GM12891 (cell line): ENCODE results near the gene EXTL1. TPM values are rescaled to one million over a fixed set of nuclear protein-coding genes. Genes with fewer than 3 reads are reported as not detected.
A peak's percentile ranks its signal among the peaks of the same experiment; 100 is the strongest.
"Not testable (repeated sequence)": the region's sequence is repeated elsewhere in the genome, so short reads cannot be mapped to it uniquely, and the experiment has no call there.

Source experiments
- DNase-seq: peaks from one replicate; pipeline ENCODE4 v3.0.0; 2011; ENCODE audit warnings: low spot score; ENCODE audit not compliant: insufficient read length
- FAIRE-seq: peaks from 2 replicates; lab custom pipeline; 2011; peaks lifted over from hg19 to GRCh38; lab: Jason Lieb, UNC
- PAX5 ChIP-seq: IDR thresholded peaks from 2 replicates; pipeline ENCODE4 v1.6.1; 2011; ENCODE audit warnings: low read length, moderate library complexity, mild to moderate bottlenecking; ENCODE audit not compliant: insufficient read depth, severe bottlenecking
- POLR2A ChIP-seq: IDR thresholded peaks from 2 replicates; pipeline ENCODE4 v1.6.1; 2011; ENCODE audit warnings: low read depth, low read length, control low read depth
- POLR2AphosphoS5 ChIP-seq: IDR thresholded peaks from 2 replicates; pipeline ENCODE4 v1.6.1; 2011; ENCODE audit warnings: low read depth, low read length, control low read depth
- POU2F2 ChIP-seq: IDR thresholded peaks from 2 replicates; pipeline ENCODE4 v1.6.1; 2011; ENCODE audit warnings: low read depth, mild to moderate bottlenecking, control low read depth, low read length, moderate library complexity
- SPI1 ChIP-seq: IDR thresholded peaks from 2 replicates; pipeline ENCODE4 v1.6.1; 2011; ENCODE audit warnings: low read depth, low read length, control low read depth
- TAF1 ChIP-seq: IDR thresholded peaks from 2 replicates; pipeline ENCODE4 v1.6.1; 2011; ENCODE audit warnings: low read depth, low read length, control low read depth
- polyA plus RNA-seq: library from polyadenylated mRNA; unstranded; fragments of >200 nt; gene quantifications from one replicate; pipeline ENCODE4 v1.2.1, GENCODE V29; 2012; ENCODE audit warnings: low read depth, missing spikeins, inconsistent platforms; ENCODE audit not compliant: missing spikeins

The EXTL1 gene
- not detected for polyA plus RNA-seq

GRCh38 chr1:26021647-26022403 lies at the start of gene EXTL1:
EXTL1 (plus strand) TSS chr1:26021775; CDS start chr1:26022647, 872 bp downstream.
- TF ChIP-seq PAX5 (no peak), TAF1 (no peak), POU2F2 (no peak), POLR2A (no peak), SPI1 (no peak), POLR2AphosphoS5 (no peak)
- no peak for DNase-seq
- FAIRE-seq, result no peak

- TF ChIP-seq POLR2AphosphoS5, result no peak
- no peak for TF ChIP-seq POU2F2
- no peak for TF ChIP-seq SPI1
- TF ChIP-seq TAF1, result no peak
- TF ChIP-seq POLR2A, result no peak
- no peak for TF ChIP-seq PAX5
- DNase-seq, result no peak
- FAIRE-seq, result no peak
Observed at GRCh38 chr1:25971811-25972180, 49.8 kb upstream of the EXTL1 start.

- DNase-seq, result no peak
- TF ChIP-seq POLR2A (no peak), POLR2AphosphoS5 (no peak), SPI1 (no peak), POU2F2 (no peak), TAF1 (no peak), PAX5 (no peak)
- FAIRE-seq, result no peak
Observed at GRCh38 chr1:25973610-25974321, 47.8 kb upstream of the EXTL1 start.

- FAIRE-seq, result no peak
- TF ChIP-seq POLR2A (no peak), POLR2AphosphoS5 (no peak), TAF1 (no peak), PAX5 (no peak), POU2F2 (no peak), SPI1 (no peak)
- no peak for DNase-seq
Observed at GRCh38 chr1:25977801-25978200, 43.8 kb upstream of the EXTL1 start.

GRCh38 chr1:25978403-25978802 lies 43.2 kb upstream of the EXTL1 start:
- no peak for DNase-seq
- FAIRE-seq, result peak; percentile 45
- TF ChIP-seq SPI1, result no peak
- no peak for TF ChIP-seq TAF1
- TF ChIP-seq PAX5, result no peak
- no peak for TF ChIP-seq POLR2A
- TF ChIP-seq POLR2AphosphoS5, result no peak
- TF ChIP-seq POU2F2, result no peak

GRCh38 chr1:25979210-25979609 lies 42.4 kb upstream of the EXTL1 start:
- no peak for FAIRE-seq
- DNase-seq, result no peak
- no peak for TF ChIP-seq PAX5
- no peak for TF ChIP-seq POLR2A
- TF ChIP-seq SPI1, result no peak
- TF ChIP-seq TAF1, result no peak
- no peak for TF ChIP-seq POU2F2
- no peak for TF ChIP-seq POLR2AphosphoS5

GRCh38 chr1:25985171-25985570 lies 36.4 kb upstream of the EXTL1 start:
- TF ChIP-seq POLR2A (no peak), SPI1 (no peak), POLR2AphosphoS5 (no peak), TAF1 (no peak), PAX5 (no peak), POU2F2 (no peak)
- FAIRE-seq (no peak), DNase-seq (no peak)

GRCh38 chr1:25985670-25986069 lies 35.9 kb upstream of the EXTL1 start:
- TF ChIP-seq TAF1, result no peak
- no peak for TF ChIP-seq PAX5
- TF ChIP-seq POLR2A, result no peak
- no peak for TF ChIP-seq SPI1
- no peak for TF ChIP-seq POLR2AphosphoS5
- no peak for TF ChIP-seq POU2F2
- no peak for FAIRE-seq
- DNase-seq, result no peak

- not testable (repeated sequence) for FAIRE-seq, DNase-seq
Observed at GRCh38 chr1:25986773-25987172, 34.8 kb upstream of the EXTL1 start.

- no peak for FAIRE-seq
Observed at GRCh38 chr1:25987951-25988350, 33.6 kb upstream of the EXTL1 start.

More at GRCh38 chr1:25987951-25988350, 33.6 kb upstream of the EXTL1 start:
- no peak for DNase-seq
- TF ChIP-seq POLR2A (no peak), POU2F2 (no peak), PAX5 (no peak), SPI1 (no peak), POLR2AphosphoS5 (no peak), TAF1 (no peak)
